ENCODE data around the gene CD74. TPM values are rescaled to one million over a fixed set of nuclear protein-coding genes. Genes with fewer than 3 reads are reported as not detected.

Gene CD74
- total and polyA plus RNA-seq, 10 of the 15 experiments (the other 5 are each of a cell fraction or from before 2014, with no cell fraction given) = 1,387 to 11,063 (median 3,922) TPM

DNA sequence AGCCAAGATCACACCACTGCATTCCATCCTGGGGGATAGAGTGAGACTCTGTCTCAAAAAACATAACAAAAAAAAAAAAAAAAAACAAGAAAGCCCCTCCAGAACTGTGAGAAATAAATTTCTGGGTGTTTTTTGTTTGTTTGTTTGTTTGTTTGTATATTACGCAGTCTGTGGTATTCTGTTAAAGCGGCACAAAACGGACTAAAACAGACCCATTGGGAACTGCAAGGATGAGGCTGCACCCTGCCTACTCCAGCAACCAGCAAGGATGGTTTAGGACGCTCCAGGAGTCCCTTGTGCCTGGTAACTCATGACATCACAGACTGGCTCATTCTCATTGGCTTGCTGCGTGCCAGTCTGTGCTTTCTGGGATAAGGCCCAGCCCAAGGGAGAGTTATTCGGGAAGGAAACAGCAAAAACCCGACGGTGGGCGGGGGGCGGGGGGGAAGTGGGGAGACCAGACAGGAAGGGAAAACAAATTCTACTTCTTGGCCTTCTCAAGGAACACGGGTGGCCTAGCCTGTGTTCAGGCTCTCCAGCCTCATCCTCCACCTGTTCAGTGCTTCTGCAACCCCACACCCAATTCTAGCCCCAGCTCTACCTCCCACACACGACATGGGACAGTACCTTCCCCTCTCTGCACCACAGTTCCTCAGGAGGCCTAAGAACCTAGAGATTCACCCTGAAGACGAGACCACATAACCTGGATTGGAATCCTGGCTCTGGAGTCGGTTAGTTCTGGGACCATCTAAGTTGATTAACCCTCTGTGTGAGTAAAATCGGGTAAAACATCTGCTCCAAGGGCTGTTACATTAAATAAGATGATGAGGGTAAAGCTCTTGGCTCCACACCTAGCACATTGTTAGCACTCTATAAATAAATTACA, 2.8 kb downstream of the CD74 start (continued):
- TF ChIP-seq FOXK2 (IDR thresholded peaks at IDR 0.05) = no peak
- no peak for TF ChIP-seq JUND (IDR thresholded peaks at IDR 0.05; ENCODE audit: low read depth, low read length)
- TF ChIP-seq TARDBP (IDR thresholded peaks at IDR 0.05; ENCODE audit: borderline replicate concordance) = no peak
- peak in 1 of 2 experiments; percentile 28; a peak in 2 of 4 replicates for TF ChIP-seq BHLHE40 (IDR thresholded peaks at IDR 0.05; ENCODE audit: borderline replicate concordance in 1 of 2, low read depth in 2 of 2, low read length in 1 of 2)
- TF ChIP-seq LARP7 (IDR thresholded peaks at IDR 0.05) = peak; percentile 94
- TF ChIP-seq BCL11A (IDR thresholded peaks at IDR 0.05; ENCODE audit: low read depth, low read length) = peak; percentile 49; the same call in 1 of the 2 replicates
- TF ChIP-seq, protein P1, sequence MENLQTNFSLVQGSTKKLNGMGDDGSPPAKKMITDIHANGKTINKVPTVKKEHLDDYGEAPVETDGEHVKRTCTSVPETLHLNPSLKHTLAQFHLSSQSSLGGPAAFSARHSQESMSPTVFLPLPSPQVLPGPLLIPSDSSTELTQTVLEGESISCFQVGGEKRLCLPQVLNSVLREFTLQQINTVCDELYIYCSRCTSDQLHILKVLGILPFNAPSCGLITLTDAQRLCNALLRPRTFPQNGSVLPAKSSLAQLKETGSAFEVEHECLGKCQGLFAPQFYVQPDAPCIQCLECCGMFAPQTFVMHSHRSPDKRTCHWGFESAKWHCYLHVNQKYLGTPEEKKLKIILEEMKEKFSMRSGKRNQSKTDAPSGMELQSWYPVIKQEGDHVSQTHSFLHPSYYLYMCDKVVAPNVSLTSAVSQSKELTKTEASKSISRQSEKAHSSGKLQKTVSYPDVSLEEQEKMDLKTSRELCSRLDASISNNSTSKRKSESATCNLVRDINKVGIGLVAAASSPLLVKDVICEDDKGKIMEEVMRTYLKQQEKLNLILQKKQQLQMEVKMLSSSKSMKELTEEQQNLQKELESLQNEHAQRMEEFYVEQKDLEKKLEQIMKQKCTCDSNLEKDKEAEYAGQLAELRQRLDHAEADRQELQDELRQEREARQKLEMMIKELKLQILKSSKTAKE (IDR thresholded peaks at IDR 0.05; ENCODE audit: low read depth, poor library complexity, severe bottlenecking) = no peak
- no peak for TF ChIP-seq TBL1XR1 (IDR thresholded peaks at IDR 0.05; ENCODE audit: low read depth, low read length)
- TF ChIP-seq HDGF (IDR thresholded peaks at IDR 0.05) = no peak
- TF ChIP-seq ZNF217 (IDR thresholded peaks at IDR 0.05) = no peak
- peak; percentile 89; the same call in 2 of the 3 replicates for TF ChIP-seq POU2F2 (IDR thresholded peaks at IDR 0.05; ENCODE audit: borderline replicate concordance, low read depth, low read length)
- peak; percentile 78 for TF ChIP-seq IKZF1 (conservative IDR thresholded peaks at IDR 0.05)
- no peak for TF ChIP-seq RUNX3 (IDR thresholded peaks at IDR 0.05; ENCODE audit: low read length)
- TF ChIP-seq, protein P2, sequence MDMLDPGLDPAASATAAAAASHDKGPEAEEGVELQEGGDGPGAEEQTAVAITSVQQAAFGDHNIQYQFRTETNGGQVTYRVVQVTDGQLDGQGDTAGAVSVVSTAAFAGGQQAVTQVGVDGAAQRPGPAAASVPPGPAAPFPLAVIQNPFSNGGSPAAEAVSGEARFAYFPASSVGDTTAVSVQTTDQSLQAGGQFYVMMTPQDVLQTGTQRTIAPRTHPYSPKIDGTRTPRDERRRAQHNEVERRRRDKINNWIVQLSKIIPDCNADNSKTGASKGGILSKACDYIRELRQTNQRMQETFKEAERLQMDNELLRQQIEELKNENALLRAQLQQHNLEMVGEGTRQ (IDR thresholded peaks at IDR 0.05; ENCODE audit: borderline replicate concordance, low read depth, low read length) = no peak
- TF ChIP-seq RAD51 (IDR thresholded peaks at IDR 0.05) = no peak
- peak; percentile 71; the same call in 1 of the 2 replicates for TF ChIP-seq TCF3 (IDR thresholded peaks at IDR 0.05; ENCODE audit: borderline replicate concordance, insufficient read depth, low read depth, low read length)
- TF ChIP-seq EGR1 (IDR thresholded peaks at IDR 0.05; ENCODE audit: borderline replicate concordance in 1 of 2, low read depth in 2 of 2, low read length in 2 of 2) = 0 out of 3 replicates have a peak, but pooled peaks of 1 of the 2 experiments have one; percentile 41
- TF ChIP-seq SMAD5 (IDR thresholded peaks at IDR 0.05; ENCODE audit: low read depth) = no peak; the same call in none of the 2 replicates
- TF ChIP-seq ASH2L (IDR thresholded peaks at IDR 0.05; ENCODE audit: borderline replicate concordance, low read depth) = no peak
- peak; percentile 6; the same call in 1 of the 2 replicates for TF ChIP-seq IRF4 (IDR thresholded peaks at IDR 0.05; ENCODE audit: low read depth, low read length)
- TF ChIP-seq SREBF2 (IDR thresholded peaks at IDR 0.05; ENCODE audit: low read length) = no peak
- peak; percentile 58; the same call in 1 of the 2 replicates for TF ChIP-seq CBFB (IDR thresholded peaks at IDR 0.05; ENCODE audit: low read depth)
- TF ChIP-seq ZNF207 (IDR thresholded peaks at IDR 0.05; ENCODE audit: borderline replicate concordance) = no peak
- TF ChIP-seq, protein P3, sequence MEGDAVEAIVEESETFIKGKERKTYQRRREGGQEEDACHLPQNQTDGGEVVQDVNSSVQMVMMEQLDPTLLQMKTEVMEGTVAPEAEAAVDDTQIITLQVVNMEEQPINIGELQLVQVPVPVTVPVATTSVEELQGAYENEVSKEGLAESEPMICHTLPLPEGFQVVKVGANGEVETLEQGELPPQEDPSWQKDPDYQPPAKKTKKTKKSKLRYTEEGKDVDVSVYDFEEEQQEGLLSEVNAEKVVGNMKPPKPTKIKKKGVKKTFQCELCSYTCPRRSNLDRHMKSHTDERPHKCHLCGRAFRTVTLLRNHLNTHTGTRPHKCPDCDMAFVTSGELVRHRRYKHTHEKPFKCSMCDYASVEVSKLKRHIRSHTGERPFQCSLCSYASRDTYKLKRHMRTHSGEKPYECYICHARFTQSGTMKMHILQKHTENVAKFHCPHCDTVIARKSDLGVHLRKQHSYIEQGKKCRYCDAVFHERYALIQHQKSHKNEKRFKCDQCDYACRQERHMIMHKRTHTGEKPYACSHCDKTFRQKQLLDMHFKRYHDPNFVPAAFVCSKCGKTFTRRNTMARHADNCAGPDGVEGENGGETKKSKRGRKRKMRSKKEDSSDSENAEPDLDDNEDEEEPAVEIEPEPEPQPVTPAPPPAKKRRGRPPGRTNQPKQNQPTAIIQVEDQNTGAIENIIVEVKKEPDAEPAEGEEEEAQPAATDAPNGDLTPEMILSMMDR (IDR thresholded peaks at IDR 0.05 in 2 of 3, conservative IDR thresholded peaks at IDR 0.05 in 1 of 3; ENCODE audit: control insufficient read depth in 2 of 3, extremely low read depth in 1 of 3, insufficient read depth in 1 of 3, low read depth in 3 of 3, low read length in 3 of 3) = no peak
- peak; percentile 83 for TF ChIP-seq BMI1 (IDR thresholded peaks at IDR 0.05; ENCODE audit: borderline replicate concordance)
- no peak for TF ChIP-seq SUZ12 (IDR thresholded peaks at IDR 0.05; ENCODE audit: unreplicated experiment)

Data from GM12878 (cell line).